Measurements from ENCODE around the gene RABGAP1L.

DNA sequence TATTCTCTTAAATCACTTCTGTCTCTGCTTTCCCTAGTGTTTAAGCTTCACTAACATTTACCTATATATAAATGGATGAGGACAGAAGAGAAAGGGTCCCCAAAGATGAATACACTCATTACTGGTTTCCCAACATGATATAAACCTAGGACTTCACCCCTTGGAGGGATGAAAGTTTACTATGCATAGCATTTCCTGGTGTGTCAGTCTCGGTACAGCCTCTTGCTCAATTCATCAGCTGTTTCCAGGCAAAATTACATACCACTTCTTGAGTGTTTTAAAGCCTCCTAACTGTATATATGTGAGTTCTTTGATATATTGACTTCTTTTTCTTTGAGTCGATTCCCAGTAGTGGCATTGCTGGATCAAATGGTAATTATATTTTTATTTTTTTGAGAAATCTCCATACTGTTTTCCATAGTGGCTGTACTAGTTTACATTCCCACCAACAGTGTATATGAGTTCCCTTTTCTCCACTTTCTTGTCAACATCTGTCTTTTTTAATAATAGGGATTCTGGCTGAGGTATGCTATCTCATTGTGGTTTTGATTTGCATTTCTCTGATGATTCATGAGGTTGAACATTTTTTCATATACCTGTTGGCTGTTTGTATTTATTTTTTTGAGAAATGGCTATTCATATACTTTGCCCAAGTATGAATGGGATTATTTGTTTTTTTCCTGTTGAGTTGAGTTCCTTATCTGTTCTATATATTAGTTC lies 581.1 kb downstream of the RABGAP1L start:
- TF ChIP-seq, protein P1, sequence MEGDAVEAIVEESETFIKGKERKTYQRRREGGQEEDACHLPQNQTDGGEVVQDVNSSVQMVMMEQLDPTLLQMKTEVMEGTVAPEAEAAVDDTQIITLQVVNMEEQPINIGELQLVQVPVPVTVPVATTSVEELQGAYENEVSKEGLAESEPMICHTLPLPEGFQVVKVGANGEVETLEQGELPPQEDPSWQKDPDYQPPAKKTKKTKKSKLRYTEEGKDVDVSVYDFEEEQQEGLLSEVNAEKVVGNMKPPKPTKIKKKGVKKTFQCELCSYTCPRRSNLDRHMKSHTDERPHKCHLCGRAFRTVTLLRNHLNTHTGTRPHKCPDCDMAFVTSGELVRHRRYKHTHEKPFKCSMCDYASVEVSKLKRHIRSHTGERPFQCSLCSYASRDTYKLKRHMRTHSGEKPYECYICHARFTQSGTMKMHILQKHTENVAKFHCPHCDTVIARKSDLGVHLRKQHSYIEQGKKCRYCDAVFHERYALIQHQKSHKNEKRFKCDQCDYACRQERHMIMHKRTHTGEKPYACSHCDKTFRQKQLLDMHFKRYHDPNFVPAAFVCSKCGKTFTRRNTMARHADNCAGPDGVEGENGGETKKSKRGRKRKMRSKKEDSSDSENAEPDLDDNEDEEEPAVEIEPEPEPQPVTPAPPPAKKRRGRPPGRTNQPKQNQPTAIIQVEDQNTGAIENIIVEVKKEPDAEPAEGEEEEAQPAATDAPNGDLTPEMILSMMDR (IDR thresholded peaks at IDR 0.05), result no peak
- no peak for TF ChIP-seq POLR2A (IDR thresholded peaks at IDR 0.05)

Data from thyroid gland (tissue), 4 donors.